ENCODE measurements around the gene KCNAB1.

Gene KCNAB1

DNA sequence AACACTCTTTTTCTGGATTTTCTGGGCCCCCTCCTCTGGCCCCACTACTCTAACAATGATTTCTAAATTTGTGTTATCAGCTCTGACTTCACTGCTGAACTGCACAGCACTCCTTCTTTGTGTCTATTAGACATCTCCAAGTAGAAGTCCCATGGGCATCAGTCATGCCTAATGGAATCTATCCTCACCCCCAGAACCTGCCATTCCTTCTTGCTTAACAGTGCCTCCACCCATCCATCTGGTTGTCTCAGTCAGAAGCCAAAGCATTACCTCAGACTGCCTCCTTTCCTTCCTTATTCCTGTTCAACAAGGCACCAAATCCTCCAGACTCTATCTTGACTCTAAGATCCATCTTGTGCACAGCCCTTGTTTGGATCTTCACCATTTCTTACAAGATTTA, 398.3 kb downstream of the KCNAB1 start:
- H3K36me3 ChIP-seq, result no peaks in the 10 kb centered on the region
- no peak overlapping the region for H3K4me3 ChIP-seq (ENCODE audit: low read depth in 1 of 2, low read length in 1 of 2)
- no peaks in the 10 kb centered on the region for H3K9me3 ChIP-seq
- H3K4me1 ChIP-seq (ENCODE audit: control insufficient read depth in 1 of 2, insufficient read depth in 1 of 2, low read depth in 1 of 2, low read length in 1 of 2), result no peaks in the 10 kb centered on the region
- peaks cover 74% of the 10 kb centered on the region for H3K27me3 ChIP-seq
- H3K27ac ChIP-seq, result no peak overlapping the region
- TF ChIP-seq, protein P1, sequence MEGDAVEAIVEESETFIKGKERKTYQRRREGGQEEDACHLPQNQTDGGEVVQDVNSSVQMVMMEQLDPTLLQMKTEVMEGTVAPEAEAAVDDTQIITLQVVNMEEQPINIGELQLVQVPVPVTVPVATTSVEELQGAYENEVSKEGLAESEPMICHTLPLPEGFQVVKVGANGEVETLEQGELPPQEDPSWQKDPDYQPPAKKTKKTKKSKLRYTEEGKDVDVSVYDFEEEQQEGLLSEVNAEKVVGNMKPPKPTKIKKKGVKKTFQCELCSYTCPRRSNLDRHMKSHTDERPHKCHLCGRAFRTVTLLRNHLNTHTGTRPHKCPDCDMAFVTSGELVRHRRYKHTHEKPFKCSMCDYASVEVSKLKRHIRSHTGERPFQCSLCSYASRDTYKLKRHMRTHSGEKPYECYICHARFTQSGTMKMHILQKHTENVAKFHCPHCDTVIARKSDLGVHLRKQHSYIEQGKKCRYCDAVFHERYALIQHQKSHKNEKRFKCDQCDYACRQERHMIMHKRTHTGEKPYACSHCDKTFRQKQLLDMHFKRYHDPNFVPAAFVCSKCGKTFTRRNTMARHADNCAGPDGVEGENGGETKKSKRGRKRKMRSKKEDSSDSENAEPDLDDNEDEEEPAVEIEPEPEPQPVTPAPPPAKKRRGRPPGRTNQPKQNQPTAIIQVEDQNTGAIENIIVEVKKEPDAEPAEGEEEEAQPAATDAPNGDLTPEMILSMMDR (IDR thresholded peaks at IDR 0.05), result no peak

DNA sequence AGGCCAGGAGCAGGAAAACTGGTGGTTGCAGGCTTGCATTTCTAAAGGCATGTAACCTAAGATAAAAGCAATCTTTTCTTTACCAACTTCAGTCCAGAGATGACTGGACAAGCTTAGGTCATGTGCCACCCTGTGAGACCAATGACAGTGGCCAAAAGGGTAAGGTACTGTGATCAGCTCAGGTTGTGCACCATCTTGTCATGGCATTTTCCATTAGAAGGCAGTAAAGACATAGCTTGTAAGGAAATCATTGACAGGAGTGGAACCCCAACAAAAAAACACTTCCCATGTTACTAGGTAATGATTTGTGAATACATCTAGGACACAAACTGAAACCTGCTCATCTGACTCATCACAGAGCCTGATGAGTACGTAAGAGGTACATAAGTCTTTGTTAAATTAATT, 399.4 kb downstream of the KCNAB1 start:
- H3K36me3 ChIP-seq, result no peaks in the 10 kb centered on the region
- no peak overlapping the region for H3K27ac ChIP-seq
- TF ChIP-seq, protein P1 (IDR thresholded peaks at IDR 0.05), result no peak
- H3K4me1 ChIP-seq (ENCODE audit: control insufficient read depth in 1 of 2, insufficient read depth in 1 of 2, low read depth in 1 of 2, low read length in 1 of 2), result no peaks in the 10 kb centered on the region
- H3K9me3 ChIP-seq, result no peaks in the 10 kb centered on the region
- H3K27me3 ChIP-seq, result peaks cover 74% of the 10 kb centered on the region
- H3K4me3 ChIP-seq (ENCODE audit: low read depth in 1 of 2, low read length in 1 of 2), result no peak overlapping the region

DNA sequence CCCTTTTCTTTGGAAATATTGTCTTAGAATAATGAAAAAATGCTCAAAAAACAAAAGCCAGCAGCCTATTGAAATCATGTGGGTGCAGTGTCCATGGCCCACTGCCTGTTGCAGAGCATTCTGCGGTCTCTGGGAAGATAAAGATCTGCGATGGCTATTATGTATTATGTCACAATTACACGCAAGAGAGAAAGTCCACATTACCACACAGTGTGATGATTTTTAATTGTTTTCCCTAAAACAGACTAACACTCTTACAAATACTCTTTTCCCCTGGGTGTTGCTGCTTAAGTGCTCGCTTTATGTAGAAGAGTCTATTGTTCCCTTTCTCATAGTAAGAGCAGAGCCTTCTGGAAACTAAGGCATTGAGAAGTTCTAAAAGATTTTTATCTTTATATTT, 402.3 kb downstream of the KCNAB1 start:
- no peaks in the 10 kb centered on the region for H3K36me3 ChIP-seq

DNA sequence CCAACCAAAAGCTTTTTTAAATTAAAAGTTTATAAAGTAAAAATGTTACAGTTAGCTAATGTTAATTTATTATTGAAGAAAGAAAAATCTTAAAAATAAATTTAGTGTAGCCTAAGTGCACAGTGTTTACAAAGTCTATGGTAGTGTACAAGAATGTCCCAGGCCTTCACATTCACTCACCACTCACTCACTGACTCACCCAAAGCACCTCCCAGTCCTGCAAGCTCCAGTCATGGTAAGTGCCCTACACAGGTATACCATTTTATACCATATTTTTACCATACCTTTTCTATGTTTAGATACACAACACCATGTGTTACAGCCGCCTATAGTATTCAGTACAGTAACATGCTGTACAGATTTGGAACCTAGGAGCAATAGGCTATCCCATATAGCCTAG, 405.4 kb downstream of the KCNAB1 start:
- TF ChIP-seq, protein P1 (IDR thresholded peaks at IDR 0.05), result no peak
- peaks cover 20% of the 10 kb centered on the region for H3K27me3 ChIP-seq
- H3K36me3 ChIP-seq, result no peaks in the 10 kb centered on the region
- H3K4me1 ChIP-seq (ENCODE audit: control insufficient read depth in 1 of 2, insufficient read depth in 1 of 2, low read depth in 1 of 2, low read length in 1 of 2), result no peaks in the 10 kb centered on the region
- no peaks in the 10 kb centered on the region for H3K9me3 ChIP-seq
- no peak overlapping the region for H3K27ac ChIP-seq
- no peak overlapping the region for H3K4me3 ChIP-seq (ENCODE audit: low read depth in 1 of 2, low read length in 1 of 2)

More for the DNA sequence above, 402.3 kb downstream of the KCNAB1 start:
- Histone ChIP-seq H3K4me3 (ENCODE audit: low read depth in 1 of 2, low read length in 1 of 2) (no peak overlapping the region), H3K4me1 (ENCODE audit: control insufficient read depth in 1 of 2, insufficient read depth in 1 of 2, low read depth in 1 of 2, low read length in 1 of 2) (no peaks in the 10 kb centered on the region), H3K27ac (no peak overlapping the region), H3K27me3 (peaks cover 50% of the 10 kb centered on the region), H3K9me3 (no peaks in the 10 kb centered on the region)
- TF ChIP-seq, protein P1 (IDR thresholded peaks at IDR 0.05), result no peak

DNA sequence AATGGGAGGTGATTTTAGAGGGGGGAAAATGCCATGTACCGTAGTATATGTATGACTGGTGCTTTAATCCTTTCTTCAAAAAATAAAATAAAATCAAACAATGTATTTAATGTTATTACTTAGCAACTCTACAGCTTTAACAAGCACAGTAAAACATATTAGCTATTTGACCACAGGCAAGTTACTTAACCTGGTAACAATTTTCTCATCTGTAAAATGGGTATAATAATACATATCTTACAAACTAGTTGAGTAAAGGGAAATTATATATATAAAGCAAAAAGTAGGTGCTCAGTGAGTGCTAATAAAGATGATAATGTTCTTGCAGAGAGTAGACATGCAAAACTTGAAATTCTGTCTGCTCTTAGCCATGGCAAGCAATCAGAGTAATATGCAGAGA, 406.7 kb downstream of the KCNAB1 start:
- TF ChIP-seq, protein P1 (IDR thresholded peaks at IDR 0.05), result no peak
- Histone ChIP-seq H3K4me3 (ENCODE audit: low read depth in 1 of 2, low read length in 1 of 2) (no peak overlapping the region), H3K9me3 (no peaks in the 10 kb centered on the region), H3K27me3 (peaks cover 9% of the 10 kb centered on the region), H3K4me1 (ENCODE audit: control insufficient read depth in 1 of 2, insufficient read depth in 1 of 2, low read depth in 1 of 2, low read length in 1 of 2) (no peaks in the 10 kb centered on the region), H3K36me3 (peaks cover 4% of the 10 kb centered on the region), H3K27ac (no peak overlapping the region)

DNA sequence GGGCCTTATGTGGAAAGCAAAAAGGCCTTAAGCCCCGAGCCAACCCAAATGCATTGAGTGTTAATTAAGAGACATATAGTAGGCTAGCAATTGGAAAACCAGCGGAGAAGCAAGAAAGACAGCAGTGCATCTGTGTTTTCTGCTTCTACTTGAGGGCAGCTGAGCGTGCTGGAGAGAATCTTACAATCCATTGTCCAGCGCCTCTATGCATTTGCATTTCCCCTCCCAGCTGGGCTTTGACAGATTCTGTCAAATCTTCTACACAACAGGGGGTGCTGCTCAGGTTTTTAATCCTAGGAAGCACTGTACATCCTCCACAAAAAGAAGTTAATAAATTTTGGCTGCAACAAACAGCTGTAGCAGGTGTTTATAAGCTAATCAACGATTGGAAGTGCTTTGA, 410.6 kb downstream of the KCNAB1 start:
- no peak overlapping the region for H3K27ac ChIP-seq
- no peaks in the 10 kb centered on the region for H3K27me3 ChIP-seq
- TF ChIP-seq, protein P1 (IDR thresholded peaks at IDR 0.05), result no peak
- H3K4me3 ChIP-seq (ENCODE audit: low read depth in 1 of 2, low read length in 1 of 2), result no peak overlapping the region
- H3K36me3 ChIP-seq, result peaks cover 7% of the 10 kb centered on the region
- H3K4me1 ChIP-seq (ENCODE audit: control insufficient read depth in 1 of 2, insufficient read depth in 1 of 2, low read depth in 1 of 2, low read length in 1 of 2), result no peaks in the 10 kb centered on the region
- no peaks in the 10 kb centered on the region for H3K9me3 ChIP-seq

Data from neutrophil (primary cell).